HG02852 (cell line): ENCODE data around the gene HOPX.
"Not testable (repeated sequence)": the region's sequence is repeated elsewhere in the genome, so short reads cannot be mapped to it uniquely, and the experiment has no call there.

Source experiments
- ATAC-seq: cut with Tn5 transposase; IDR thresholded peaks from one replicate; pipeline ENCODE4 v1.9.1; 2021; ENCODE audit warnings: mild to moderate bottlenecking, moderate library complexity; ENCODE audit not compliant: unreplicated experiment

The HOPX gene

DNA sequence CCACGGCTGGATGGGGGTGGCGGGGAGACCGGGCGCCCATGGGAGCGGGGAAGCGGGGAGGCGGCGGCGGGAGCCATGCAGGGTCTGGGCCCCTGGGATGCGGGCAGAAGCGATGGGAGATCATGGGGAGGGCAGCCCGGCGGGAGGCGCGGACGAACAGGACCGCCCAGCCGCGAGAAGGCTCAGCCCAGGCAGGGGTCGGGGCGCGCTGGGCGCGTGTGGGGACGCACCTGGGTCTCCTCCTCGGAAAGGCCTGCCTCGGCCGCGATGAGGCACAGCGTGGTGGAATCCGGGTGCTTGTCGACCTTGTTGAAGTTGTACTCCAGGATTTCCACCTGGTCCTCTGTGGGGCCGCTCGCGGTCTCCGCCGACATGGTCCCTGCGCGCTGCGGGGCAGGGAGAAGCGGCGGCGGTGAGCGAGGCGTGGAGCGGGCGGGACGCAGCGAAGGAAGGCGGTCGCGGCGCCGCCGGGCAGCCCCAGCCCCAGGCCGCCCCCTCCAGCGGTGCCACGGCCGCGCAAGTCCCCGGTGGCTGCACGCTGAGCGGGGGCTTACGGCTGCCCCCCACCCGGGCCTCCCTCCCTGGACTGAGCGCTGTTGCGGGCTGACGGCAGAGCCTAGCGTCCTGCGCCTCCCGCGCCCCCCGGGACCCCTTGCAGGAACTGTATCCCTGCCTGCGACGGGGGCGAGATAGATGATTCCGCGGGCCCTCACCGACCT lies 25.3 kb downstream of the HOPX start:
- no peak for ATAC-seq

DNA sequence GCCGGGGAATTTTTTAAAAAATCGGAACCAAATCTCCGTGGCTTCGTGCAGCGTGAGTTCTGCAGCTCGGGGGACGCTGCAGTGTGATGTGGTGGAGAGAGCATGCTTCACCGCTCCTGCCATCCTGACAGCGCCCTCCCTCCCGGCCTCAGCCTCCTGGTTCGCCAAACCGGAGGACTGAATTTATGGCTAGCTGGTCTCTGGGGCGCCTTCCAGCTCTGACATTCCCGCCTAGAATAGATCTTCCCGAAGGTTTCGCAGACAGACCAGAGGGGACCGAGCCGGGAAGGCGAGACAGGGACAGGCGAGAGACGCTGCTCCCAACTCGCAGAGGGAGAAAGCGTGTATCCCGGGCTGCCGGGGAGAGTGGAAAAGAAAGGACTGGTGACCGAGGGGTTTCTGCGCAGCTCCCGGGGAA lies 25.9 kb downstream of the HOPX start:
- no peak for ATAC-seq

DNA sequence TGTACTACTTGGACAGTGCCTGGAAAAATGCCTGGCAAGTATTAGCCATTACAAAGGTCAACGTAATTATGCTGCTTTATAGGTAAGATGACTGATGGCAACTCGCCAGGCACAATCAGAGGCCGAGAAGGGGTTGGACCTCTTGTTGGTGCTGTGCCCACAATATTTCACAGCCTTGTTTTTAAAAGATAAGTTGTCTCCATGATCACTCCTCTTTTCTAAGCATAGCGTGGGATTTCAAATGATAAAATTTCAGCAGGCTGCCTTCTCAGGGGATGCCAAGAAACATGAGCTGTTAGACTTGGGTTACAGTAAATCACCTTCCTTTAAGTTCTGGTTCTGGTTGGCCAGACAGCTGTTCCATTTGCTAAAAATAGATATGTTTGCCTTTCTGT lies 26.9 kb downstream of the HOPX start:
- ATAC-seq: no peak

DNA sequence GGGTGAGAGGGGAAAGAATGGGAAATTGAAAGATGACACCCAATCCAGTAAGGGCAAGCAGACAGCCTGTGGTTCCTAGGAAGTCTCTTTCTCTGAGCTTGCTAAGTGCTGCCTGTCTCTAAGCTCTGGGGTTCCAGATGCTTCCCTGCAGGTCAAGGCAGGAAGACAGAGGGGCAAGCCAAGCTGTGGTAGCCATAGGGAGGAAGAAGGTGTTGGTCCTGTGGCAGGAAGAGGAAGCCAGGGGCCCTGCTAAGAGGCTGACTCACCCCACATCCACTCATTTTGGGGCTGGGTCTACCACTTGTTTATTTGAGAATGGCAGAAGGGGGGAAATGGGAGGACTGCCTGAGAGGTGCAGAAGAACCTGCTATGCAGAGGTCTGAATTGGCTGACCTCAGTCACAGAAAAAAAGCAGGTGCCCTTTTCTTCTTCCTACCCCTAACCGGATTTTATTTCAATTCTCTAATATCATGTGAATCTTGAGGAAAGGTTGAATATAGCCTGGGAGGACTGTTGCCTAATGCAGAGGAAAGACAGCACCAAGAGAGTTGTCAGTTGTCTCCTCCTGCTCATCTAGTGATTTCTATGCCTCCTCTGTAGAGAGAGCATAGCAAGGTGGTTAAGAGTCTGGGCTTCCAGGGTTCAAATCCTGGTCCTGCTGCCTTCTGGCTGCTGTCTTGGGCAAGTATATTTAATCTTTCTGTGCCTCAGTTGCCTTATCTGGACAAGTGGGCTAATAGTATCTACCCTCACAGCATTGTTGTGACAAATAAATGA lies 27.4 kb downstream of the HOPX start:
- ATAC-seq: no peak

DNA sequence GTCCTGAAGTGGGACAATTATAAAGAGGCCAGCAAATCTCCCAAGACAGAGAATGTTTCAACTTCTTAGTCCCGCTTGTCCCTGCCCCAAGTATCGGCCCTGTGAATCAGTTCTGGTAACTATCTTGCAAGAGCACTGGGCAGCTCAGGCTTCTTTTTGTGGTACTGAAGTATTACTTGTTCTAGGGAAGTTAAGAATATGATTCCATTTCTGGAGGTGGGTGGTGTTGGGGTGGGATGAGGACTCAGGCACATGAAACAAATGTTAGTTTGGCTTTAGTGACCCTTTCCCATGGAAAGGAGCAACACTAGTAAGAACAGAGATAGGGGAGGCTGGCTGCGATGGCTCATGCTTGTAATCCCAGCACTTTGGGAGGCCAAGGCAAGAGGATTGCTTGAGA lies 28.9 kb downstream of the HOPX start:
- ATAC-seq: no peak

DNA sequence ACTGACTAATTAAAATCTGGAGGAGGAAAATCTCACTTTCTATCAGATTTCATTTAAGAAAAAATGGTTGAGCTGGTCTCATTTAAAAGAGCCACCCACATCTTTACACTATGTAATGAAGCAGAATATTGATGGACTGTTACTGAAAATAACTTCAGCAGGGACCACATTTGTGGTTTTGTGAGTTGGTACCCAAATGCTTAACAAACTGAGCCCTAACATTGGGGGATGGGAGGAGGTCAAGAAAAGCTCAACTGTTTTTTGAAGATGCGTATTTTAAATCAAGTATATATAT lies 30.1 kb downstream of the HOPX start:
- ATAC-seq: no peak

DNA sequence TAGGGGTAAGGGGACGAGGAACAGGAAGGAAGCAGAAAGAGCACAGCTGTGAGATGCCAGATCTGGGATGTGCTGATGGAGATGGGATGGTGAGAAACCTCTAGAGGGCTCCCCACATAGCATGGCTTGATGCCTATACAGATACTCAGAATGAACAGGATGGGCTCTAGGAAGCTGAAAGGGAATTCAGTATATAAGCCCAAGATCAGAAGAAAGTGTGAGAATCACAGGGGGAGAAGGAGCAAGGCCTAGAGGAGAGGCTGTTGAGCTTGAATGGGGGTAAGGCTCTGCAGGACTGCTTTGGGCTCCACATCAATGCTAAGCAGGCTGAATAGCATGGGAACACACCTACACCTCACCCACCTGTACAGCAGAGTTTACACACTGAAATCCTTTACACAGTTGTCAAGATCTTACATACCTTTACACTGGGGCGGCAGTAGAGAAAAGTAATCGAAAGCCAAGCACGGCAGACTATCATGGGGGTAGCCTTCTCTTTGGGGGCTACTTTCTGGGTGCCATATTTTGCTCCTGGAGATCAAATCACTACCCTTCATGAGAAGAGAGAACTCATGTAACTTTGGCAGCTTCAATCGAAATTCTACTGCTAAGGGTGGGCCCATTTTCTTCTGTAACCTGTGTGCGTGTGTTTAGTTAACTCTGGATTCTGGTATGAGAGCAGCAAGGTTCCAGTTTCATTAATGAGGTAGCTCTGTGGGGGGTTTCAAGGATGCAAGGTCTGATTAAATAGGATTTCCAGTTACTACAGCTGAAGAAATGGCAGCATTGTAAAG lies 30.6 kb downstream of the HOPX start:
- no peak for ATAC-seq

DNA sequence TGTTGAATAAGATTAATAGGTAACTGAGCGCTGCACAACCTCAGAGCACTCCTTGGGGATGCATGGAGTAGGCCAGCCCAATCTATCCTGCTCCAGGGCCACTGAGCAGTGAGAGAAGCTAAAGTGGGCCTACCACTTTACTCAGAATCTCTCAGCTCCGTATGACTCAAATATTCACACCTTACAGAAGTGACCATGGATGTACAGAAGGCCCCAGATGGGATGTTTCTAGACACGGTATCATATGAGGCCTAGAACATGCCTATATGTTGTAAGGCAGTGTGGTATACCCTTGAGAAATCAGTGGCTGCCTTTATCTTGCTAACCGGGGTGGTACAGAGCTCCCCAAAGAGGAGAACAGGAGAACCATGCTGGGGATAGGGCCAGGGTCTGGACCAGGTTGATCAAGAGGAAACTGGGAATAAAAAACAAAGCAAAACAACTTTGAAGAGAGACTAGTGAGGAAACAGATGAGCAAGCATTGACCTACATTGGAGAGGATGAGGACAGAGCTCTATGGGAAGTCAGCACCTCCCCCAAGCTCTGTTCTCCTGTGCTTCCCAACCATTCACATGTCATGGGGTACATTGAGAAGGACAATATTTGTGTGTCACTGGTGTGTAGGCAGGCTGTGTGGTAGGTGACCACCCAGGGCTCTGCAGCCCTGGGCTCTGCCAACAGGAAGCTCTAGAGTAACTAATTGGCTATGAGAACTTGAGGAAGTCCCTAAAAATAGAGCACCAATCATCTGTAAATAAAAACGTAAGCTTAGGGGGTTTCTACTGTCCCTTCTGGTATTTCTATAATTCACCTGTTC lies 31.4 kb downstream of the HOPX start:
- ATAC-seq: no peak

DNA sequence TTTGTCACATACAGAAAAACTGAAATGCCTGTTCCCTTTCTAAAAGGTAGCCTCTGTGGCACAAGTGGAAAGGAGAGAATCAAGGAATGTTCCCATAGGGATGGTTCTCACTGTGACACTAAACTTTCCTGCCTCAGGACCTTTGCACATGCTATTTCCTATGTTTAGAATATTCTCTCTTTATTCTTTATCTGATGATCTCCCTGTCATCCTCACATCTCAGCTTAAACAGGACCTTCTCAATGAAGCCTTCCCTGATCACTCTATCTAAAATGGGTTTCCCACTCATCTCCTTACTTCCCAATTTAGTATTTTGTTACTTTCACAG lies 32.3 kb downstream of the HOPX start:
- no peak for ATAC-seq

DNA sequence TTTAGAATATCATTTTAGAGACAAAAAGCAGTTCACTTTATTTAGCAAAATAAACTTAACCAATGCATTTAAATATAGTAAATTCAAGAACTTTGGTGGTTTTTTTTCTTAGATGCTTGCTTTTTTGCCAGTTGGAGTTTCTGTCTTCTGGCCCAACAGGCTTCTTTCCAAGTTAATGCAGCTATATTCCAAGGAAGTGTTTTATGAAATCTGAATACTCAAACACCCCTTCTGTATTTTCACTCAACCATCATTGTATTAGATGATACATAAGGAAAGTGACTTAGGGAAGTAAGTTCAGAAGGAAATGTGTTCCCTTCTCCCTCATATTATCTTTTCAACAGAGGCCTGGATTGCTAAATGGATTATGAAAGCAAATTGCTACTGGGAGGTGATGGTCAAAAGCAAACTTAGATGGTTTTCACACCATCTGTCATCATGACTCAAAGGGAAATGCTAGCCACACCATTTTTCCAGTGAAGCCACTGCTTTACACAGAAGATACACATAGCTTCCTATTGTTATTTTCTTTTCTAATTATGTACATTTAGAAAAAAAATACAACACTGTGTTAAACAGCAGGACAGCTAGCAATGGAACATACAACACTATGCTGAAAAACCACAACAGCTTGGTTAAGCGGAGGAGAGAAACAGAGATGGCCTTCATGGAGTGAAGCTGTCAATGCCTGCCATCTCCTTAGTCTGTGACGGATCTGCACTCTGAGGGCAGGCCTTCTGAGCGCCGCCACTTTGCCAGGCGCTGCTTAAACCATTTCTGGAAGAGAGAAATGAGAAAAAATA lies 32.9 kb downstream of the HOPX start:
- no peak for ATAC-seq

DNA sequence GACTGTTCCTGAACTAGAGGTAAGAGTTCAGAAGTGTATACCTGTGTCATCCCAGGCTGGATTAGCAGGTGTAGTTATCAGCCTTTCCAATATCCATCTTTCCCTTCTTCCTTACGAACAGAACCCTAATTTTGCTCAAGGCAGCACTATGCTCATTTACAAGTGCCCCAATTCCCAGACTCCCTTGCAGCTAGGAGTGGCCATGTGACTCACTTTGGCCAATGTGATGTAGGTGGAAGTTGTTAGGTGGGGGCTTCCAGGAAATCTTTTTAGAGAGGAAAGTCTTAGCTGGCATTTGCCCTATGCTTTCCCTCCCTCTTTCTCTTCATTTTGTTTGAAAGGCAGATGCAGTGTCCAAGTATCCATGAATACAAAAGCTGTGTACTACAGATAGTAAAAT lies 34.8 kb downstream of the HOPX start:
- ATAC-seq: no peak

DNA sequence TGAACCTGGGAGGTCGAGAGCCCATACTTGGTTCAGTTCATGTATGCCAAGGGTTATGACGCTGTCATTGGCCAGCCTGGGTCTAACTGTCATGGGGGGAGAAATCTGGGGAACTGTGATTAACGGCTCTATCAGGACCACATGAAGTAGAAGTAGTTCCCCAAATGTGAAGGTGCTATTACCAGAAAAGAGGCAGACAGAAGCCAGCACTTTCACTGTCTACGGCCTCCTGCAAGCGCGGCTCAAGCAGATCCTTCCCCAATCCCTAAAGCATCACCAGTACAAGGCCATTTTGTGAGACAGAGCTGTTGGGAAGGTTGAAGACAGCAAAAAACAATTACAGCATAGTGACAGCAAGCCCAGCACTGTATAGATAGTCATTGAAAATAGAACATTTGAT lies 37.5 kb downstream of the HOPX start:
- no peak for ATAC-seq

DNA sequence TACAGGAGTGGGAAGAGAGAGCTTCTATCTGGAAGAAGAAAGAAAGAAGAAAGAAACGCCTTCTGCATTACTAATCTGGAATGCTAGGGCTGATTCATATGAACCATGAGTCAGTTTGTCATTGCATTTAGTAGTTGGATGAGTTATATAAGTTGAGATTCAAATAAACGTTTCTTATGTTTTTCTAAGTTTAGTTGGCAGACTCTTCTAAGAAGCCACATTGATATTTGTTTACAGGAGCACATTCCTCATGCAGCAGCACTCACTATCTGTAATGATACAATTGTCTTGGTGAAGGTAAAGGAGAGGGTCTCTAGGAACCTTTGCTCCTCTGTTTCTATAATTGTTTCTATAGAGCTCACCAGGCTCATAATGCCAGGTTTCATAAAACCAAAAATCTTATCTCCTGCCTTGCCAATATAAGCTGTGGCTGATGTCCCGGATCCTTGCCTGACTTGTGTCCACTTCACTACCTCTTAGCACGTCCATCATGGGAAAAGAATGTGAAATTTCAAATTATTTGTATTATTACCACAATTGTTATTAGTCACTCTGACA lies 39.5 kb downstream of the HOPX start:
- ATAC-seq: no peak

DNA sequence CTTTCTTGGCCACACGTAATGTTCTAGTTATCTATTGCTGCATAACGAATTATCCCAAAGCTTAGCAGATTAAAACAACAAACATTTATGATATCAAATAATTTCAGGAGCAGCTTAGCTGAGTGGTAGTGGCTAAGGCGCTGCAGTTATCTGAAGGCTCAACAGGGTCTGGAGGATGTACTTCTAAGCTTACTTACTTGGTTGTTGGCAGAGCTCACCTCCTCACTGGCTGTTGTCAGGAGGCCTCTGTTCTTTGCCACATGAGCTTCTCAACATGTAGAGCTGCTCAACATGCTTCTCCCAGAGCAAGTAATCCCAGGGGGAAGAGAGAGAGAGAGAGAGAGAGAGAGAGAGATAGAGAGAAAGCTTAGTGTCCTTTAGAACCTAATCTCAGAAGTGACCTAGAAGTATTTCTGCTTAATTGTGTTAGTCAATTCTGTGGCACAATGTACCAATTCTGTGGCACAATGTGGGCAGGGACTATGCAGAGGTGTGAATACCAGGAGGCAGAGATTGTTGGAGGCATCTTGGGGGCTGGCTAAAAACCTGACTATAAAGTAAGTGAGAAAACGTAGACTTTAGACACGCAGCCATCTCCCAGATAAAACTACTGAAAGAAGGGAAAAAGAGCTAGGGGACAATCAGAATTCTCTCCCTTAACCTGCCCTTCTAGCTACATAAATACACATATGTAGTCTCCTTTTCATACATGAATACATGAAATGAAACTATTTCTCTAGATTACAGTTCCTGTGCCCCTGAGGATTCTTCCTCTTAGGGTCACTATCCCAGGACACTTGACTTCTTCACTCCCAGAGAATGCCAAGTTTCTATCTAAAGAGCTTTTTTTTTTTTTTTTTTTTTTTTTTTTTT lies 40.2 kb downstream of the HOPX start:
- ATAC-seq: no peak

DNA sequence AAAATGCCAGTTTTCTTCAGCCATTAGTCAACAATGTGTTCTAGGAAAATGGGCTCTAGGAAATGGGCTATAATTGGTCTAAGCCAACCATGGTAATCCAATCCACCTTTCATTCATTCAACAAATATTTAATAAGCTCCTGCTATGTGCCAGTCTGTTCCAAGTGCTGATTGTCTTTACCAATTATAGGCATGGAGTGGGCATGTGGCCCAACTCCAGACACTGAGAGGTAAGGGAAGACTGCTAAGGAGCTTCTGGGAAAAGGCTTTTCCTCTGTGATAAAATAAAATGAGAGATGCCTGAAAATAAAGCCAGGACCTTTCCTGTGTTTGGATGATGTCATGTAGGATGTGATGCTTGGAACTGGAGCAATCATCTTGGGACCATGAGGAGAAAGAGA lies 43.3 kb downstream of the HOPX start:
- ATAC-seq: no peak

DNA sequence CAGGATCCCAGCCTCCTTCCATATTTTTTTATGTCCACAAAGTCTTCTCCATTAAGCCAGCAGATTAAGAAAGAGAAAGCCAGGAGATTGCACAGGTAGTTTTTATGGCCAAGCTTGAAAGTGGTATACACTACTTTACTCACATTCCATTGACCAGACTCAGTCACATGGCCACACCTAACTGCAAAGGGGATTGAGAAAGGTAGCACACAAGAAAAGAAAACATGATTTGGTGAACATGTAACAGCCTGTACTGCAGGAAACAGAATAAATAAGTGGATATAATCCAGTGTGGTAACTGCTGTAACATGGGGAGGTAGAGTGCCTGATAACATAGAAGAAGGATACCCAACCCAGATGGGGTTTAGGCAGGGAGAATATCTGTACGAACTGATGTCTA lies 43.9 kb downstream of the HOPX start:
- ATAC-seq: no peak

DNA sequence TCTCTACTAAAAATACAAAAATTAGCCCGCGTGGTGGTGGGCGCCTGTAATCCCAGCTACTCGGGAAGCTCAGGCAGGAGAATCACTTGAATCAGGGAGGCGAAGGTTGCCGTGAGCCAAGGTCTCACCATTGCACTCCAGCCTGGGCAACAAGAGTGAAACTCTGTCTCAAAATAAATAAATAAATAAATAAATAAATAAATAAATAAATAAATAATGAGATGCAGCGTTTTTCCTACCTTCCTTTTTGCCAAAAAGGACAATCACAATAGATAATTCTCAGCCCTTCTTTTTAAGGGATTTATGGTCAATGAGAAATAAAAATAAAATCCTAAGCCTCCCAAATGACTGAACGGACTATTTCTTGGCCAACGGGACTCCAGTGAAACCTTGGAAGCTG lies 46.1 kb downstream of the HOPX start:
- not testable (repeated sequence) for ATAC-seq

DNA sequence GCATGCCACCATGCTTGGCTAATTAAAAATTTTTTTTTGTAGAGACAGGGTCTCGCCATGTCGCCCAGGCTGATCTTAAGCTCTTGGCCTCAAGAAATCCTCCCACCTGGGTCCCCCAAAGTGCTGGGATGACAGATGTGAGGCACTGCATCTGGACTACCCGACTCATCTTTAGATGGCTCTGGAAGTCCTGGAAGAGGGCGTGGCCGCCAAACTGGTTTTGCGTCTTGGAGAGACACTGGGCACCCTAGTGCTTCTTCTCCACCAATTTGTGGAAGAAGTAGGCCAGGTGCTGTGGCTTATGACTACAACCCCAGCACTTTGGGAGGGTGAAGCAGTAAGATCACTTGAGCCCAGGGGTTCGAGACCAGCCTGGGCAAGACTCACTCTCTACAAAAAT lies 47.6 kb downstream of the HOPX start:
- ATAC-seq: no peak
